ENCODE results near the gene MRGPRE.

MRGPRE gene

GRCh38 chr11:3232956-3233355 lies 739 bp upstream of the MRGPRE start:
- no peak for TF ChIP-seq CTCF (conservative IDR thresholded peaks at IDR 0.05; ENCODE audit: low read depth, low read length)
- no peak overlapping the region for H2AFZ ChIP-seq (ENCODE audit: low read depth)
- H3K36me3 ChIP-seq (ENCODE audit: insufficient read depth) = no peaks in the 10 kb centered on the region
- no peaks in the 10 kb centered on the region for H3K79me2 ChIP-seq (ENCODE audit: insufficient read depth, low read depth)
- no peak overlapping the region for H3K27ac ChIP-seq
- H3K4me1 ChIP-seq (ENCODE audit: low read depth, poor library complexity, severe bottlenecking) = no peaks in the 10 kb centered on the region
- no peaks in the 10 kb centered on the region for H4K20me1 ChIP-seq (ENCODE audit: insufficient read depth)
- H3K4me3 ChIP-seq (IDR thresholded peaks at IDR 0.05; ENCODE audit: insufficient read depth, low read depth, low read length) = no peak overlapping the region
- H3K4me2 ChIP-seq = no peak overlapping the region
- H3K27me3 ChIP-seq (ENCODE audit: insufficient read depth, low read depth) = peaks cover 30% of the 10 kb centered on the region; the same call in 1 of the 2 replicates
- H3K9ac ChIP-seq = no peak overlapping the region

DNA sequence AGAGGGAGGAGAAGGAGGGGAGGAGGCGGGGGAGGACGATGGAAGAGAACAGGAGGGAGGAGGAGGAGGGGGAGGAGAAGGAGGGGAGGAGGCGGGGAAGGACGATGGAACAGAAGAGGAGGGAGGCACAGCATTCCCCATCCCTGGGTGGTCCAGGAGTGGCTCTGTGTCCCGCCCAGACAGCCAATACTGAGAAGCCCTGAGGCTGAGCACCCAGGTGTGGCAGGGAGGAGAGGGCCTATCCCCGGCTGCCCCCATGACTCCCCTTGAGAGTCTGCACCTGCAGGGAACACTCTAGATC lies 717 bp downstream of the MRGPRE start:
- Histone ChIP-seq H3K4me3 (IDR thresholded peaks at IDR 0.05; ENCODE audit: insufficient read depth, low read depth, low read length) (no peak overlapping the region), H3K27ac (no peak overlapping the region), H3K9ac (no peak overlapping the region), H3K79me2 (ENCODE audit: insufficient read depth, low read depth) (no peaks in the 10 kb centered on the region), H3K27me3 (ENCODE audit: insufficient read depth, low read depth) (peaks cover 42% of the 10 kb centered on the region; the same call in 1 of the 2 replicates), H2AFZ (ENCODE audit: low read depth) (no peak overlapping the region), H4K20me1 (ENCODE audit: insufficient read depth) (no peaks in the 10 kb centered on the region), H3K4me1 (ENCODE audit: low read depth, poor library complexity, severe bottlenecking) (no peaks in the 10 kb centered on the region), H3K36me3 (ENCODE audit: insufficient read depth) (no peaks in the 10 kb centered on the region), H3K4me2 (no peak overlapping the region)
- TF ChIP-seq CTCF (conservative IDR thresholded peaks at IDR 0.05; ENCODE audit: low read depth, low read length) = no peak

- no peak overlapping the region for H3K4me2 ChIP-seq
- no peaks in the 10 kb centered on the region for H3K79me2 ChIP-seq (ENCODE audit: insufficient read depth, low read depth)
- TF ChIP-seq CTCF (conservative IDR thresholded peaks at IDR 0.05; ENCODE audit: low read depth, low read length) = no peak
- no peak overlapping the region for H3K9ac ChIP-seq
- no peak overlapping the region for H3K4me3 ChIP-seq (IDR thresholded peaks at IDR 0.05; ENCODE audit: insufficient read depth, low read depth, low read length)
- peaks cover 47% of the 10 kb centered on the region for H3K27me3 ChIP-seq (ENCODE audit: insufficient read depth, low read depth)
- no peaks in the 10 kb centered on the region for H4K20me1 ChIP-seq (ENCODE audit: insufficient read depth)
- no peaks in the 10 kb centered on the region for H3K36me3 ChIP-seq (ENCODE audit: insufficient read depth)
- H2AFZ ChIP-seq (ENCODE audit: low read depth) = no peak overlapping the region
- no peak overlapping the region for H3K27ac ChIP-seq
- H3K4me1 ChIP-seq (ENCODE audit: low read depth, poor library complexity, severe bottlenecking) = no peaks in the 10 kb centered on the region
Measured at GRCh38 chr11:3230636-3231549, 1.3 kb downstream of the MRGPRE start.

- TF ChIP-seq CTCF (conservative IDR thresholded peaks at IDR 0.05; ENCODE audit: low read depth, low read length) = no peak
- Histone ChIP-seq H3K27me3 (ENCODE audit: insufficient read depth, low read depth) (peaks cover 50% of the 10 kb centered on the region), H3K4me2 (no peak overlapping the region), H4K20me1 (ENCODE audit: insufficient read depth) (no peaks in the 10 kb centered on the region), H2AFZ (ENCODE audit: low read depth) (no peak overlapping the region), H3K36me3 (ENCODE audit: insufficient read depth) (no peaks in the 10 kb centered on the region), H3K79me2 (ENCODE audit: insufficient read depth, low read depth) (no peaks in the 10 kb centered on the region), H3K4me3 (IDR thresholded peaks at IDR 0.05; ENCODE audit: insufficient read depth, low read depth, low read length) (no peak overlapping the region), H3K4me1 (ENCODE audit: low read depth, poor library complexity, severe bottlenecking) (no peaks in the 10 kb centered on the region), H3K9ac (no peak overlapping the region), H3K27ac (no peak overlapping the region)
Measured at GRCh38 chr11:3229673-3230630, 2.3 kb downstream of the MRGPRE start.

Measured in KMS-11 (cell line).